H9 (cell line): Measurements from ENCODE around the gene PIBF1. TPM values are rescaled to one million over a fixed set of nuclear protein-coding genes. Genes with fewer than 3 reads are reported as not detected.

Source experiments
- DNase-seq: peaks from one replicate; pipeline ENCODE4 v3.0.0-alpha.2; 2017
- H2AFZ ChIP-seq: one replicate; pipeline ENCODE4 v1.6.1; 2013; ENCODE audit warnings: mild to moderate bottlenecking, low read length, control low read depth, moderate library complexity
- H2AK5ac ChIP-seq: 2 replicates; pipeline ENCODE4 v1.6.1; 2013; ENCODE audit warnings: low read length, control low read depth, mixed read lengths; ENCODE audit not compliant: insufficient read length
- H2BK120ac ChIP-seq: one replicate; pipeline ENCODE4 v1.6.1; 2013; ENCODE audit warnings: low read depth, mild to moderate bottlenecking, low read length, control low read depth, inconsistent platforms; ENCODE audit not compliant: poor library complexity, severe bottlenecking
- H2BK12ac ChIP-seq: 2 replicates; pipeline ENCODE4 v1.6.1; 2013; ENCODE audit warnings: low read length, control low read depth, mixed read lengths, low read depth; ENCODE audit not compliant: insufficient read length
- H2BK15ac ChIP-seq: 2 replicates; pipeline ENCODE4 v1.6.1; 2013; ENCODE audit warnings: low read depth, low read length, control low read depth
- H2BK20ac ChIP-seq: one replicate; pipeline ENCODE4 v1.6.1; 2013; ENCODE audit warnings: low read depth, mild to moderate bottlenecking, low read length, control low read depth, inconsistent platforms; ENCODE audit not compliant: poor library complexity, severe bottlenecking
- H2BK5ac ChIP-seq: 2 replicates; pipeline ENCODE4 v1.6.1; 2013; ENCODE audit warnings: low read length, control low read depth, mixed read lengths; ENCODE audit not compliant: insufficient read length
- H3K14ac ChIP-seq: 2 replicates; pipeline ENCODE4 v1.6.1; 2013; ENCODE audit warnings: low read length, control low read depth; ENCODE audit not compliant: insufficient read depth
- H3K18ac ChIP-seq: 2 replicates; pipeline ENCODE4 v1.6.1; 2013; ENCODE audit warnings: low read depth, mild to moderate bottlenecking, mixed read lengths, low read length, control low read depth; ENCODE audit not compliant: insufficient read length
- H3K23ac ChIP-seq: 2 replicates; pipeline ENCODE4 v1.6.1; 2013; ENCODE audit warnings: low read length, control low read depth, mixed read lengths, low read depth; ENCODE audit not compliant: insufficient read length
- H3K23me2 ChIP-seq: 2 replicates; pipeline ENCODE4 v1.6.1; 2013; ENCODE audit warnings: low read depth, mild to moderate bottlenecking, mixed read lengths, low read length, control low read depth; ENCODE audit not compliant: insufficient read length, poor library complexity, severe bottlenecking
- H3K27ac ChIP-seq: 2 replicates; pipeline ENCODE4 v1.5.1; 2013; ENCODE audit warnings: low read length, control low read depth, mixed read lengths, low read depth; ENCODE audit not compliant: insufficient read length
- H3K27me3 ChIP-seq: 2 replicates; pipeline ENCODE4 v1.6.1; 2013; ENCODE audit warnings: low read length, control low read depth, inconsistent platforms; ENCODE audit not compliant: insufficient read depth
- H3K4ac ChIP-seq: 2 replicates; pipeline ENCODE4 v1.6.1; 2013; ENCODE audit warnings: low read depth, mild to moderate bottlenecking, control low read depth, inconsistent platforms, low read length, moderate library complexity
- H3K4me1 ChIP-seq: 2 replicates; pipeline ENCODE4 v1.6.1; 2013; ENCODE audit warnings: low read length, control low read depth, inconsistent platforms; ENCODE audit not compliant: insufficient read depth
- H3K4me2 ChIP-seq: 2 replicates; pipeline ENCODE4 v1.6.1; 2013; ENCODE audit warnings: low read length, control low read depth, mixed read lengths; ENCODE audit not compliant: insufficient read length, insufficient read depth
- H3K56ac ChIP-seq: 2 replicates; pipeline ENCODE4 v1.6.1; 2013; ENCODE audit warnings: low read depth, mild to moderate bottlenecking, mixed read lengths, low read length, control low read depth; ENCODE audit not compliant: insufficient read length
- H3K79me1 ChIP-seq: 2 replicates; pipeline ENCODE4 v1.6.1; 2013; ENCODE audit warnings: low read depth, mild to moderate bottlenecking, moderate library complexity, low read length, control low read depth, inconsistent platforms; ENCODE audit not compliant: insufficient read depth, poor library complexity, severe bottlenecking
- H3K79me2 ChIP-seq: 2 replicates; pipeline ENCODE4 v1.6.1; 2013; ENCODE audit warnings: low read length, control low read depth, inconsistent platforms; ENCODE audit not compliant: insufficient read depth
- H3K9ac ChIP-seq: 2 replicates; pipeline ENCODE4 v1.6.1; 2013; ENCODE audit warnings: low read length, control low read depth, mixed read lengths; ENCODE audit not compliant: insufficient read length; ENCODE audit errors: extremely low read depth
- H3K9me3 ChIP-seq: one replicate; pipeline ENCODE4 v1.6.1; 2013; ENCODE audit warnings: low read depth, low read length, inconsistent platforms; ENCODE audit not compliant: control insufficient read depth
- H3T11ph ChIP-seq: one replicate; pipeline ENCODE4 v1.6.1; 2013; ENCODE audit warnings: mild to moderate bottlenecking, low read length, control low read depth, inconsistent platforms
- H4K20me1 ChIP-seq: one replicate; pipeline ENCODE4 v1.6.1; 2013; ENCODE audit not compliant: control insufficient read depth, insufficient read length, insufficient read depth
- H4K5ac ChIP-seq: 2 replicates; pipeline ENCODE4 v1.6.1; 2013; ENCODE audit warnings: low read depth, mild to moderate bottlenecking, mixed read lengths, low read length, control low read depth; ENCODE audit not compliant: insufficient read length
- H4K8ac ChIP-seq: replicated peaks from 2 replicates; pipeline ENCODE4 v1.6.1; 2013; ENCODE audit warnings: low read length, control low read depth, mixed read lengths, low read depth; ENCODE audit not compliant: insufficient read length
- H4K91ac ChIP-seq: 2 replicates; pipeline ENCODE4 v1.6.1; 2013; ENCODE audit warnings: low read depth, mild to moderate bottlenecking, moderate library complexity, mixed read lengths, low read length, control low read depth; ENCODE audit not compliant: insufficient read length
- H3K27ac Mint-ChIP-seq, 3 experiments: 2 replicates in 2 of 3; 3 replicates in 1 of 3; pipeline ENCODE4 v1.8.0; 2020 to 2021; ENCODE audit warnings: mixed read lengths in 3 of 3, mild to moderate bottlenecking in 1 of 3, moderate library complexity in 1 of 3
- H3K27me3 Mint-ChIP-seq: 2 replicates; pipeline ENCODE4 v1.8.0; 2021; ENCODE audit warnings: low read depth, mild to moderate bottlenecking, moderate library complexity, mixed read lengths
- H3K36me3 Mint-ChIP-seq, 3 experiments: 2 replicates in 2 of 3; 3 replicates in 1 of 3; pipeline ENCODE4 v1.8.0; 2020 to 2021; ENCODE audit warnings: low read depth in 3 of 3, mixed read lengths in 3 of 3; ENCODE audit not compliant: insufficient read depth in 1 of 3
- H3K4me1 Mint-ChIP-seq, 2 experiments: 2 replicates each; pipeline ENCODE4 v1.8.0; 2020; ENCODE audit warnings: mixed read lengths in 2 of 2
- H3K4me3 Mint-ChIP-seq, 2 experiments: 2 replicates in 1 of 2; 3 replicates in 1 of 2; pipeline ENCODE4 v1.8.0; 2020 to 2021; ENCODE audit warnings: mild to moderate bottlenecking in 2 of 2, mixed read lengths in 2 of 2, moderate library complexity in 1 of 2
- H3K9me3 Mint-ChIP-seq, 2 experiments: 2 replicates in 1 of 2; 3 replicates in 1 of 2; pipeline ENCODE4 v1.8.0; 2020; ENCODE audit warnings: mild to moderate bottlenecking in 2 of 2, mixed read lengths in 2 of 2, moderate library complexity in 1 of 2
- WGBS: extraction: QIAGEN DNeasy Blood & Tissue Kit; methylation state at CpG from one replicate; pipeline ENCODE4 v1.1.7; 2013; ENCODE audit warnings: missing lambda C conversion rate, low lambda C conversion rate, mixed read lengths; ENCODE audit not compliant: insufficient read length; ENCODE audit errors: extremely low coverage; 5-methylcytosine and 5-hydroxymethylcytosine counted together
- total RNA-seq: library from RNA; stranded (reverse); gene quantifications from 2 replicates; pipeline ENCODE4 v1.2.1, GENCODE V29; 2021
- TF ChIP-seq, protein P1 (sequence below): fragments of 200-600 bp; sonication (generic); conservative IDR thresholded peaks from 3 replicates; pipeline ENCODE4 v1.8.0; 2021; ENCODE audit warnings: antibody characterized with exemption, mild to moderate bottlenecking

Gene PIBF1
- total RNA-seq, 1 experiment from 2014 or later = 12.7 TPM

DNA sequence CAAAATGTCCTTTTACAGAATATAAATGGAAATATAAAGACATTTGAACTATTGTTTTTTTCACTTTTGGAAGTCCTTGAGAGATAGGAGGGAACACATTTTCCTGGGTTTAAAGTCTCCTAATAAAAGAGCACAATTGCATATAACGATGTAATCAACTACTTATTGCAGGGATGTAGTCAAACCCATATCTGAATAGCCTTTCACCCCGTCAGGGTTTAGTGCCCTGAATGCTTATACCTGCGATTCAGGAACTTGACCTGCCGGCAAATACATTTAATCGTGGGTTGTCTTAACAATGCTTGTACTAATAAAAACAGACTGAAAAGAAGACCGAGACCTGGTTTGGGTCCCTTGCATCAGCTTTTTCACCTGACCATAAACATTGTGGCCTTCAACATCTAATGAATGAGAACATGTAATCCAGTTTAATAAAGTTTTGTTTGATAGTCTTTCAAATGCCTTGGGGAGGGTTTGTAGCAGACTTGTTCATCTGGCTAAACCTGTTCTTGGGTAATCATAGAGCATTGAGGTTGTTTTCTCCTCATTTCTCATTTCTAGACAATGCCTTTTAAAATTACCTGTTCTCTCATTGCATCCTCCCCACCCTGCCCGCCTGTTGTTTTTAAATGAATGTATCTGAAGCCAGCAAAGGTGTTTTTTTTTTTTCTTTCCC is 283.9 kb downstream of the PIBF1 start:
- Mint-ChIP-seq H3K27me3 (peaks cover 34% of the 10 kb centered on the region), H3K27ac (no peak overlapping the region), H3K4me1 (peaks cover 43 to 44% of the 10 kb centered on the region in 2 experiments), H3K36me3 (peaks cover 0 to 10% (median 0%) of the 10 kb centered on the region in 3 experiments; a peak in 2 of 7 replicates), H3K4me3 (no peak overlapping the region), H3K9me3 (no peaks in the 10 kb centered on the region)
- Histone ChIP-seq H2BK5ac (no peak overlapping the region), H3K4me1 (no peaks in the 10 kb centered on the region), H4K91ac (no peak overlapping the region), H4K20me1 (no peaks in the 10 kb centered on the region), H2BK20ac (no peak overlapping the region), H2BK12ac (no peak overlapping the region), H3T11ph (no peak overlapping the region), H2AK5ac (no peak overlapping the region), H3K4me2 (no peak overlapping the region), H3K27ac (no peak overlapping the region), H3K14ac (no peak overlapping the region), H2AFZ (no peak overlapping the region), H3K9ac (no peak overlapping the region), H3K79me2 (no peaks in the 10 kb centered on the region), H3K4ac (no peak overlapping the region), H2BK120ac (no peak overlapping the region), H3K9me3 (no peaks in the 10 kb centered on the region), H3K79me1 (no peaks in the 10 kb centered on the region), H4K8ac (no peak overlapping the region), H3K23ac (no peak overlapping the region), H3K27me3 (peaks cover 7% of the 10 kb centered on the region; the same call in 1 of the 2 replicates), H3K23me2 (no peaks in the 10 kb centered on the region), H2BK15ac (no peak overlapping the region), H4K5ac (no peak overlapping the region), H3K56ac (no peak overlapping the region), H3K18ac (no peak overlapping the region)
- DNase-seq = no peak
- TF ChIP-seq, protein P1, sequence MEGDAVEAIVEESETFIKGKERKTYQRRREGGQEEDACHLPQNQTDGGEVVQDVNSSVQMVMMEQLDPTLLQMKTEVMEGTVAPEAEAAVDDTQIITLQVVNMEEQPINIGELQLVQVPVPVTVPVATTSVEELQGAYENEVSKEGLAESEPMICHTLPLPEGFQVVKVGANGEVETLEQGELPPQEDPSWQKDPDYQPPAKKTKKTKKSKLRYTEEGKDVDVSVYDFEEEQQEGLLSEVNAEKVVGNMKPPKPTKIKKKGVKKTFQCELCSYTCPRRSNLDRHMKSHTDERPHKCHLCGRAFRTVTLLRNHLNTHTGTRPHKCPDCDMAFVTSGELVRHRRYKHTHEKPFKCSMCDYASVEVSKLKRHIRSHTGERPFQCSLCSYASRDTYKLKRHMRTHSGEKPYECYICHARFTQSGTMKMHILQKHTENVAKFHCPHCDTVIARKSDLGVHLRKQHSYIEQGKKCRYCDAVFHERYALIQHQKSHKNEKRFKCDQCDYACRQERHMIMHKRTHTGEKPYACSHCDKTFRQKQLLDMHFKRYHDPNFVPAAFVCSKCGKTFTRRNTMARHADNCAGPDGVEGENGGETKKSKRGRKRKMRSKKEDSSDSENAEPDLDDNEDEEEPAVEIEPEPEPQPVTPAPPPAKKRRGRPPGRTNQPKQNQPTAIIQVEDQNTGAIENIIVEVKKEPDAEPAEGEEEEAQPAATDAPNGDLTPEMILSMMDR = no peak
- no CpG with 5 or more reads among the region's 7 CpGs for WGBS

Other genes starting within 250 kb of the PIBF1 start
- 21.3 and 25.2 TPM in 2 replicates for gene MZT1, start 54.5 kb upstream of the PIBF1 start, total RNA-seq
- 16.5 and 17.0 TPM in 2 replicates for gene BORA, start 54.2 kb upstream of the PIBF1 start, total RNA-seq
- 47.3 and 48.1 TPM in 2 replicates for gene DIS3, start 233 bp upstream of the PIBF1 start, total RNA-seq